Effector memory CD8-positive, alpha-beta T cell (primary cell): ENCODE results near the gene PHKA2.
"Not testable (repeated sequence)": the region's sequence is repeated elsewhere in the genome, so short reads cannot be mapped to it uniquely, and the experiment has no call there.

Source experiments
- ATAC-seq: fragments of 150-1000 bp; cut with Tn5 transposase; replicated peaks from 2 replicates; pipeline ENCODE4 v1.10.0; 2021; ENCODE audit warnings: mild to moderate bottlenecking, moderate library complexity
- DNase-seq, 3 experiments: peaks; one replicate each; pipeline ENCODE4 v3.0.0; 2021
- H3K27ac Mint-ChIP-seq, 2 donors: one replicate each; pipeline ENCODE4 v1.8.0; 2022; ENCODE audit warnings: mild to moderate bottlenecking in 2 of 2, mixed read lengths in 2 of 2, moderate library complexity in 2 of 2
- H3K27me3 Mint-ChIP-seq, 2 donors: one replicate each; pipeline ENCODE4 v1.8.0; 2022; ENCODE audit warnings: mixed read lengths in 2 of 2
- H3K36me3 Mint-ChIP-seq: one replicate; pipeline ENCODE4 v1.8.0; 2022; ENCODE audit warnings: mild to moderate bottlenecking, moderate library complexity, mixed read lengths; ENCODE audit not compliant: insufficient read depth
- H3K4me1 Mint-ChIP-seq, 2 donors: one replicate each; pipeline ENCODE4 v1.8.0; 2022; ENCODE audit warnings: low read depth in 2 of 2, mixed read lengths in 2 of 2
- H3K4me3 Mint-ChIP-seq, 2 donors: one replicate each; pipeline ENCODE4 v1.8.0; 2022; ENCODE audit warnings: mild to moderate bottlenecking in 2 of 2, mixed read lengths in 2 of 2, moderate library complexity in 2 of 2
- H3K9me3 Mint-ChIP-seq, 2 donors: one replicate each; pipeline ENCODE4 v1.8.0; 2022; ENCODE audit warnings: mixed read lengths in 2 of 2

Gene PHKA2

GRCh38 chrX:18873189-18873791 lies 110.6 kb downstream of the PHKA2 start:
- H3K27ac Mint-ChIP-seq, result peak overlapping the region; percentile 62 to 73

GRCh38 chrX:18872621-18873020 lies 111.3 kb downstream of the PHKA2 start:
- no peak for DNase-seq
- Mint-ChIP-seq H3K27me3 (peaks cover 7 to 31% of the 10 kb centered on the region in 2 donors), H3K4me3 (peak overlapping the region in 1 of 2 donors; percentile 70), H3K9me3 (no peaks in the 10 kb centered on the region), H3K4me1 (peaks cover 7 to 10% of the 10 kb centered on the region in 2 donors), H3K36me3 (peaks cover 3% of the 10 kb centered on the region), H3K27ac (peak overlapping the region; percentile 62 to 73)
- no peak for ATAC-seq

More at GRCh38 chrX:18873189-18873791, 110.6 kb downstream of the PHKA2 start:
- peaks cover 7 to 34% of the 10 kb centered on the region in 2 donors for H3K27me3 Mint-ChIP-seq
- no peak for DNase-seq
- H3K36me3 Mint-ChIP-seq, result peaks cover 3% of the 10 kb centered on the region
- H3K9me3 Mint-ChIP-seq, result no peaks in the 10 kb centered on the region
- no peak for ATAC-seq
- peaks cover 7 to 10% of the 10 kb centered on the region in 2 donors for H3K4me1 Mint-ChIP-seq
- H3K4me3 Mint-ChIP-seq, result peak overlapping the region; percentile 70 to 75

GRCh38 chrX:18871970-18872369 lies 111.9 kb downstream of the PHKA2 start:
- Mint-ChIP-seq H3K4me3 (no peak overlapping the region), H3K27me3 (peaks cover 7 to 29% of the 10 kb centered on the region in 2 donors), H3K4me1 (peaks cover 7 to 10% of the 10 kb centered on the region in 2 donors), H3K36me3 (peaks cover 3% of the 10 kb centered on the region), H3K9me3 (no peaks in the 10 kb centered on the region), H3K27ac (no peak overlapping the region)
- no peak for ATAC-seq
- no peak for DNase-seq

- DNase-seq (no peak), ATAC-seq (no peak)
- Mint-ChIP-seq H3K27me3 (peaks cover 7 to 23% of the 10 kb centered on the region in 2 donors), H3K27ac (no peak overlapping the region), H3K36me3 (peaks cover 3% of the 10 kb centered on the region), H3K4me1 (peaks cover 7 to 10% of the 10 kb centered on the region in 2 donors), H3K4me3 (no peak overlapping the region), H3K9me3 (no peaks in the 10 kb centered on the region)
These were observed 112.6 kb downstream of the PHKA2 start for GRCh38 chrX:18871161-18871890.

- H3K4me1 Mint-ChIP-seq, result no peaks in the 10 kb centered on the region
- no peaks in the 10 kb centered on the region for H3K27me3 Mint-ChIP-seq
- DNase-seq, result no peak
- no peak overlapping the region for H3K27ac Mint-ChIP-seq
- no peak for ATAC-seq
- H3K36me3 Mint-ChIP-seq, result no peaks in the 10 kb centered on the region
- H3K9me3 Mint-ChIP-seq, result no peaks in the 10 kb centered on the region
- no peak overlapping the region for H3K4me3 Mint-ChIP-seq
These were observed 119.5 kb downstream of the PHKA2 start for GRCh38 chrX:18864390-18864920.

DNA sequence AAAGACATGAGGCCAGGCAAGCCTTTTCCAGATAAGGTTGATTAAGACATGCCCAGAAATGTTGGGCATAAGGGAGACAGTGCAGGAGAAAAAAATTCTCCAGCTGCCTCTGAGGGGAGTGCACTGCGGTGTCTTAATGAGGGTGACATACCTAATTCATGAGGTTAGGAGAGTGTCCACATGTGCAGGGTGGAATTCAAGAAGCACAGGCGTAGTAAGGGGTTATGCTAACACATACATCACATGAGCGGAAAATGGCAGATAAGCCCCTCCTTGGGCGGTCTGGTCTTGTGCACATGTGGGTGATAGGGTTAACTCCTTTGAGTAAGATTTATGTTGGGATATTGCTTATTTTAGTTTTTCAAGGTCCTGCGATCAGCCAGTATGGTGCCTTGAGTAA lies 122.4 kb downstream of the PHKA2 start:
- no peak overlapping the region for H3K4me3 Mint-ChIP-seq
- DNase-seq, result no peak
- no peak overlapping the region for H3K27ac Mint-ChIP-seq
- no peaks in the 10 kb centered on the region for H3K9me3 Mint-ChIP-seq
- ATAC-seq, result no peak
- no peaks in the 10 kb centered on the region for H3K27me3 Mint-ChIP-seq
- peaks cover 0 to 3% of the 10 kb centered on the region in 2 donors for H3K4me1 Mint-ChIP-seq
- H3K36me3 Mint-ChIP-seq, result no peaks in the 10 kb centered on the region

DNA sequence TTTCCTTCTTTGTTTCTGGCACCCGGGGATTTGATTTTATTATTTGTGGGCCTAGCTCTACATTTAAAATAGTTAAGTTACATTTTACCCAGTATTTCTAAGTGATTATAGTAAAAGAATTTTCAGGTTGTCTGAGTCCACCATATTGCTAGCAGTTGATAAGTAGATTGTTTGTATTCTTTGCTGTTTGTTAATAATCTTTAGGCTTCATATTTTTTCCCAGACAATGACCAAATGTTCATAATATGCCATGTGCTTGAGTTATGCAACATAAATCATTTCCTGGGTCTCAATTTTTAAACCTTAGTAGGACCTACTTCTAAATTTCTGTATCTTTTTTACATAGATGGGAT lies 127.3 kb downstream of the PHKA2 start:
- no peaks in the 10 kb centered on the region for H3K36me3 Mint-ChIP-seq
- no peak overlapping the region for H3K27ac Mint-ChIP-seq
- H3K4me1 Mint-ChIP-seq, result peaks cover 0 to 9% of the 10 kb centered on the region in 2 donors
- no peaks in the 10 kb centered on the region for H3K9me3 Mint-ChIP-seq
- H3K4me3 Mint-ChIP-seq, result no peak overlapping the region
- ATAC-seq, result no peak
- no peak for DNase-seq
- H3K27me3 Mint-ChIP-seq, result no peaks in the 10 kb centered on the region

GRCh38 chrX:18855919-18856644 lies 127.8 kb downstream of the PHKA2 start:
- H3K4me3 Mint-ChIP-seq, result no peak overlapping the region
- H3K36me3 Mint-ChIP-seq, result no peaks in the 10 kb centered on the region
- ATAC-seq, result no peak
- no peaks in the 10 kb centered on the region for H3K9me3 Mint-ChIP-seq
- H3K27ac Mint-ChIP-seq, result no peak overlapping the region
- H3K27me3 Mint-ChIP-seq, result no peaks in the 10 kb centered on the region
- H3K4me1 Mint-ChIP-seq, result peaks cover 0 to 9% of the 10 kb centered on the region in 2 donors
- no peak for DNase-seq

GRCh38 chrX:18847901-18848300 lies 136.0 kb downstream of the PHKA2 start:
- H3K27me3 Mint-ChIP-seq, H3K9me3 Mint-ChIP-seq, H3K4me1 Mint-ChIP-seq, ATAC-seq, H3K4me3 Mint-ChIP-seq, H3K27ac Mint-ChIP-seq, H3K36me3 Mint-ChIP-seq, DNase-seq: not testable (repeated sequence)
